DND-41 (cell line): ENCODE measurements around the gene CCNL1.

ENCODE experiments used
- EZH2 ChIP-seq: IDR thresholded peaks from 3 replicates; pipeline ENCODE4 v1.6.1; 2012; ENCODE audit warnings: borderline replicate concordance, low read depth, mild to moderate bottlenecking, moderate library complexity, low read length, inconsistent platforms; ENCODE audit not compliant: severe bottlenecking
- TF ChIP-seq, protein P1 (sequence below): IDR thresholded peaks from 2 replicates; pipeline ENCODE4 v1.5.1; 2012; ENCODE audit warnings: borderline replicate concordance, low read length, moderate library complexity, mild to moderate bottlenecking; ENCODE audit not compliant: poor library complexity, severe bottlenecking; ENCODE audit errors: extremely low read depth

DNA sequence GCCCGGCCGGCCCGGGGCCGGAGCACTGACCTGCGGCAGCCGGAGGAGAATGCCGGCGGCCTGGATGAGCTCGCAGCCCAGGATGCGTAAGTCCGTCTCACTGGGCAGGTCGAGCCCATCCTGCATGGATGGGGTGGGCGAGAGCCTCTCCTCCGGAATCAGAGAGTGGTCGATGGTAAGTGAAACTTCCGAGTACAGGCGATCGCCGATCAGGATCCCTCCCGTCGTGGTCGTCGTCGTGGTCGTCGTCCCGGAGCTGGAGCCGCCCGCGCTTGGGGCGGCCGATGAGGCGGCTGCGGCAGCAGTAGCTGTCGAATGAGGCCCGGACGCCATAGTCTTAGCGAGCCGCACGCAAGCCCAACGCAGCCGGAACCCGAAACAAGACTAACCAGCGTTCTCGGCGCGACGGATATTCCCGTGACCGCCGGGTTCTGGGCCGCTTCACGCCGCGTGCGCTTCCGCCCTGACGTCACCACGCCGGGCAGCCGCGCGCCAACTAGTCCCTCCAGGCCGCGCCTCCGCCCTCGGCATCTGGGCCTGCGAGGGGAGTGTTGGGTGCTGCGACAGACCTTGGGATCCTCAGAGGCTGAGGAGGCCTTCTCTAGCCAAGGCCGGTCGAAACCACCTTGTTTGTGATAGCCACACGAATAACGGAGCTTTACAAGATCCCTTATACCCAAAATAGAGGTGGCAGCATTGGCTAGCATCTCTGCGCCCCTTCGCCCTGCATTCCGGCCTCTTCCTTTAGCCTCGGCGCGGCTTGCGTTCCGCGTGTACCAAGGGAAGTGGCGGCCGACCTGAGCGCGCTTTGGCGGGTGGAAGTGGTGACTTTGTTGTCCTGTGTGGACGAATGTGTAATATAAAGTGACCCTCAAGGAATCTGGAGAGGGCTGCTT, at the start of gene CCNL1:
- TF ChIP-seq, protein P1, sequence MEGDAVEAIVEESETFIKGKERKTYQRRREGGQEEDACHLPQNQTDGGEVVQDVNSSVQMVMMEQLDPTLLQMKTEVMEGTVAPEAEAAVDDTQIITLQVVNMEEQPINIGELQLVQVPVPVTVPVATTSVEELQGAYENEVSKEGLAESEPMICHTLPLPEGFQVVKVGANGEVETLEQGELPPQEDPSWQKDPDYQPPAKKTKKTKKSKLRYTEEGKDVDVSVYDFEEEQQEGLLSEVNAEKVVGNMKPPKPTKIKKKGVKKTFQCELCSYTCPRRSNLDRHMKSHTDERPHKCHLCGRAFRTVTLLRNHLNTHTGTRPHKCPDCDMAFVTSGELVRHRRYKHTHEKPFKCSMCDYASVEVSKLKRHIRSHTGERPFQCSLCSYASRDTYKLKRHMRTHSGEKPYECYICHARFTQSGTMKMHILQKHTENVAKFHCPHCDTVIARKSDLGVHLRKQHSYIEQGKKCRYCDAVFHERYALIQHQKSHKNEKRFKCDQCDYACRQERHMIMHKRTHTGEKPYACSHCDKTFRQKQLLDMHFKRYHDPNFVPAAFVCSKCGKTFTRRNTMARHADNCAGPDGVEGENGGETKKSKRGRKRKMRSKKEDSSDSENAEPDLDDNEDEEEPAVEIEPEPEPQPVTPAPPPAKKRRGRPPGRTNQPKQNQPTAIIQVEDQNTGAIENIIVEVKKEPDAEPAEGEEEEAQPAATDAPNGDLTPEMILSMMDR, result no peak
- no peak for TF ChIP-seq EZH2
